Prostate gland (tissue), 2 donors: ENCODE results near the gene TWF1.

Experiments
- POLR2A ChIP-seq: fragments of 450-650 bp; IDR thresholded peaks from one replicate; pipeline ENCODE4 v1.6.1; 2016; ENCODE audit warnings: antibody characterized with exemption, mild to moderate bottlenecking
- POLR2AphosphoS5 ChIP-seq: sonication (generic); formaldehyde crosslinking; IDR thresholded peaks from one replicate; pipeline ENCODE4 v1.6.1; 2017; ENCODE audit warnings: antibody characterized with exemption
- TF ChIP-seq, protein P1 (sequence below), 4 experiments: fragments of 200-600 bp in 2 of 4; fragments of 450-650 bp in 2 of 4; sonication (generic) in 2 of 4; IDR thresholded peaks; 1 replicate in 3 of 4; 2 replicates in 1 of 4; pipeline ENCODE4 v1.5.1; 2016 to 2019; ENCODE audit warnings: antibody characterized with exemption in 4 of 4, mild to moderate bottlenecking in 2 of 4, moderate library complexity in 2 of 4

DNA sequence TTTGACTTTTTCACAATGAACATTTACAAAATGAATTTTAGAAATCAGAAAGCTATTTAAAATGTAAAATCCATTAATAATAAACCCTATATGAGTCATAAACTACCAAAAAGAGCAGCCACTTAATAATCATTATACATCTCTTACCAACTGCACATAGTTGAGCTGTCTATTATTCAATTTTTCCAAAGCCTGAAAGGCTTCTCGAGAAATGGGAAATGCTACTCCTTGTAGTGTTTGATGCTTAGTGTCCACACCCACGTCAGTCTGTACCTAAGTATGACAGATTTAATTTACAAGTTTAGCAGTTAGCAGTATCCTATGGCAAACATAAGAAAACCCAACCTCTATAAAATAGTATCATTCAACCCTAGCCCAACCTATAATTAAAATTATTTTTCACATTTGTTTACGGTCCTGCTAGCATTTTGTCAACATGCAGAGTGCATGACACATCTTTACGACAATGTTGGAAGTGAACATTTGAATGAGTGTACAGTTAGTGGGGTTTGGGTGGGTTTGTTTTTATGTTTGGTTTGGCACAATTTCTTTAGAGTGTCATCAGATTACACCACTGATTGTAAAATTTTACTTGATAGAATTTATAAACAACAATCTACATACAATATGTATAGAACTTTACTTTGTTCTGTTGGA, 8.4 kb downstream of the TWF1 start:
- TF ChIP-seq POLR2AphosphoS5 (no peak), POLR2A (no peak)
- TF ChIP-seq, protein P1, sequence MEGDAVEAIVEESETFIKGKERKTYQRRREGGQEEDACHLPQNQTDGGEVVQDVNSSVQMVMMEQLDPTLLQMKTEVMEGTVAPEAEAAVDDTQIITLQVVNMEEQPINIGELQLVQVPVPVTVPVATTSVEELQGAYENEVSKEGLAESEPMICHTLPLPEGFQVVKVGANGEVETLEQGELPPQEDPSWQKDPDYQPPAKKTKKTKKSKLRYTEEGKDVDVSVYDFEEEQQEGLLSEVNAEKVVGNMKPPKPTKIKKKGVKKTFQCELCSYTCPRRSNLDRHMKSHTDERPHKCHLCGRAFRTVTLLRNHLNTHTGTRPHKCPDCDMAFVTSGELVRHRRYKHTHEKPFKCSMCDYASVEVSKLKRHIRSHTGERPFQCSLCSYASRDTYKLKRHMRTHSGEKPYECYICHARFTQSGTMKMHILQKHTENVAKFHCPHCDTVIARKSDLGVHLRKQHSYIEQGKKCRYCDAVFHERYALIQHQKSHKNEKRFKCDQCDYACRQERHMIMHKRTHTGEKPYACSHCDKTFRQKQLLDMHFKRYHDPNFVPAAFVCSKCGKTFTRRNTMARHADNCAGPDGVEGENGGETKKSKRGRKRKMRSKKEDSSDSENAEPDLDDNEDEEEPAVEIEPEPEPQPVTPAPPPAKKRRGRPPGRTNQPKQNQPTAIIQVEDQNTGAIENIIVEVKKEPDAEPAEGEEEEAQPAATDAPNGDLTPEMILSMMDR (IDR thresholded peaks at IDR 0.05) = no peak
